Esophagus muscularis mucosa (tissue), 4 donors: ENCODE measurements around the gene BTNL3. TPM values are rescaled to one million over a fixed set of nuclear protein-coding genes. Genes with fewer than 3 reads are reported as not detected.

ENCODE experiments used
- DNase-seq: peaks from one replicate; pipeline ENCODE4 v3.0.0-alpha.2; 2017; ENCODE audit errors: extremely low spot score
- H3K27ac ChIP-seq, 4 donors: fragments of 200-600 bp; sonication (generic); replicated peaks in 1 of 4; 1 replicate in 3 of 4; 2 replicates in 1 of 4; pipeline ENCODE4 v1.5.1; 2016 to 2019; ENCODE audit warnings: mild to moderate bottlenecking in 1 of 4
- H3K27me3 ChIP-seq, 4 donors: fragments of 200-600 bp; sonication (generic); one replicate each; pipeline versions ENCODE4 v1.5.1 to v1.6.0; 2016 to 2019
- H3K36me3 ChIP-seq, 4 donors: fragments of 200-600 bp; sonication (generic); one replicate each; pipeline ENCODE4 v1.5.1; 2016 to 2019
- H3K4me1 ChIP-seq, 4 donors: fragments of 200-600 bp; sonication (generic); one replicate each; pipeline ENCODE4 v1.5.1; 2016 to 2019
- H3K4me3 ChIP-seq, 4 donors: fragments of 200-600 bp; sonication (generic); 1 replicate in 2 of 4; 2 replicates in 2 of 4; pipeline ENCODE4 v1.5.1; 2016 to 2019; ENCODE audit warnings: mild to moderate bottlenecking in 4 of 4, moderate library complexity in 1 of 4
- H3K9me3 ChIP-seq, 4 donors: fragments of 200-600 bp; sonication (generic); 1 replicate in 3 of 4; 2 replicates in 1 of 4; pipeline ENCODE4 v1.5.1; 2016 to 2019
- EP300 ChIP-seq: sonication (generic); formaldehyde crosslinking; IDR thresholded peaks from one replicate; pipeline ENCODE4 v1.6.1; 2017; ENCODE audit warnings: antibody characterized with exemption
- POLR2A ChIP-seq: fragments of 450-650 bp; IDR thresholded peaks from one replicate; pipeline ENCODE4 v1.6.1; 2017; ENCODE audit warnings: antibody characterized with exemption, moderate library complexity, mild to moderate bottlenecking, low read depth
- POLR2AphosphoS5 ChIP-seq, 2 donors: sonication (generic); formaldehyde crosslinking; IDR thresholded peaks; one replicate each; pipeline ENCODE4 v1.6.1; 2017; ENCODE audit warnings: antibody characterized with exemption in 2 of 2
- WGBS: methylation state at CpG from one replicate; pipeline ENCODE4 v1.1.5; 2018; 5-methylcytosine and 5-hydroxymethylcytosine counted together
- intact Hi-C: fragments of 100-400 bp; cut with DNase I; formaldehyde crosslinking; loops from one replicate; pipeline ENCODE4 v1.15.1; 2023
- total RNA-seq, 4 donors: library from RNA; depleted of rRNA; stranded (reverse); fragments of >200 nt; gene quantifications; one replicate each; pipeline versions ENCODE4 v1.1.0 to v1.2.1, GENCODE V29; 2016
- TF ChIP-seq, protein P1 (sequence below), 3 experiments: fragments of 200-600 bp in 2 of 3; fragments of 450-650 bp in 1 of 3; sonication (generic) in 2 of 3; IDR thresholded peaks; one replicate each; pipeline ENCODE4 v1.5.1; 2017 to 2019; ENCODE audit warnings: antibody characterized with exemption in 3 of 3, mild to moderate bottlenecking in 2 of 3, moderate library complexity in 1 of 3

Gene BTNL3
- total RNA-seq, 4 donors from 2014 or later = 0.13 TPM; not detected in 3

DNA sequence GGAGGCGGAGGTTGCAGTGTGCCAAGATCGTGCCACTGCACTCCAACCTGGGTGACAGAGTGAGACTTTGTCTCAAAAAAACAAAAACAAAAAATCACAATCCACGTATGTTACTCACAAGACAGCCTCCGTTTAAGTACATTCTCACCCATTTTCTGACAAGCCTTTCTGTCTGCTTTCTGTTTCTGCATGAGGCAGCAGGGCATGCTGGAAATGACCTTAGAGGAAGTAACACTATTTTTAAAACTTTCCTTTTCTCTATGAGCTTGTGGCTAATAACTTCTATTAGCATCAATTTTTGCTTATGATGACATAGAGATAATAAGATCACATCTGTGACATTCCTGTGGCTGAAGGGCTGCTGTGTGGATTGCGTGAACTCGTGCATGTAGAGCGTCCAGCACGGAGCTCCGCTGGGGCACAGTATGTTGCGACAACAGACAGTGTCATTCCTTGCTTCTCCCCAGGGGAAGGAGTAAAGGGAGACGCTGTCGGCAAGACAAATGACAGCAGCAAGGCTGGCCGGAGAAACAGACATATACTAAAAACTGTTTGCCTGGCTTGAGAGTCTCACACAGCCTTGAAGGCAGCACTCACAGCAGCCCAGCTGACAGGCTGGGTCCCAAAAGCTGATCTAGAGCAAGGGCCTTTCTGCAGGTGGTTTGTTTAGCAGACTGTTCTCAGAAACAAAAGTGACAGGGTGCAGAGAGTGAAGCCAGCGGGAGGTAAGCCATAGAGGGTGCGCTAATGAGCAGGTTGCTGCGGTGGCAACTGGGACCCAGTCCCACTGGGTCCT lies 1.6 kb downstream of the BTNL3 start:
- DNase-seq = no peak
- Histone ChIP-seq H3K36me3 (no peaks in the 10 kb centered on the region), H3K4me3 (no peak overlapping the region), H3K27ac (no peak overlapping the region), H3K9me3 (peaks cover 0 to 13% (median 2%) of the 10 kb centered on the region in 4 donors), H3K27me3 (no peaks in the 10 kb centered on the region), H3K4me1 (no peaks in the 10 kb centered on the region)
- WGBS = 69% methylated on average over 16 of the region's 16 CpGs
- no peak for TF ChIP-seq EP300
- no peak for TF ChIP-seq POLR2A
- TF ChIP-seq, protein P1, sequence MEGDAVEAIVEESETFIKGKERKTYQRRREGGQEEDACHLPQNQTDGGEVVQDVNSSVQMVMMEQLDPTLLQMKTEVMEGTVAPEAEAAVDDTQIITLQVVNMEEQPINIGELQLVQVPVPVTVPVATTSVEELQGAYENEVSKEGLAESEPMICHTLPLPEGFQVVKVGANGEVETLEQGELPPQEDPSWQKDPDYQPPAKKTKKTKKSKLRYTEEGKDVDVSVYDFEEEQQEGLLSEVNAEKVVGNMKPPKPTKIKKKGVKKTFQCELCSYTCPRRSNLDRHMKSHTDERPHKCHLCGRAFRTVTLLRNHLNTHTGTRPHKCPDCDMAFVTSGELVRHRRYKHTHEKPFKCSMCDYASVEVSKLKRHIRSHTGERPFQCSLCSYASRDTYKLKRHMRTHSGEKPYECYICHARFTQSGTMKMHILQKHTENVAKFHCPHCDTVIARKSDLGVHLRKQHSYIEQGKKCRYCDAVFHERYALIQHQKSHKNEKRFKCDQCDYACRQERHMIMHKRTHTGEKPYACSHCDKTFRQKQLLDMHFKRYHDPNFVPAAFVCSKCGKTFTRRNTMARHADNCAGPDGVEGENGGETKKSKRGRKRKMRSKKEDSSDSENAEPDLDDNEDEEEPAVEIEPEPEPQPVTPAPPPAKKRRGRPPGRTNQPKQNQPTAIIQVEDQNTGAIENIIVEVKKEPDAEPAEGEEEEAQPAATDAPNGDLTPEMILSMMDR (IDR thresholded peaks at IDR 0.05) = no peak
- TF ChIP-seq POLR2AphosphoS5 (IDR thresholded peaks at IDR 0.05) = no peak
- intact Hi-C loops = no loop called here

DNA sequence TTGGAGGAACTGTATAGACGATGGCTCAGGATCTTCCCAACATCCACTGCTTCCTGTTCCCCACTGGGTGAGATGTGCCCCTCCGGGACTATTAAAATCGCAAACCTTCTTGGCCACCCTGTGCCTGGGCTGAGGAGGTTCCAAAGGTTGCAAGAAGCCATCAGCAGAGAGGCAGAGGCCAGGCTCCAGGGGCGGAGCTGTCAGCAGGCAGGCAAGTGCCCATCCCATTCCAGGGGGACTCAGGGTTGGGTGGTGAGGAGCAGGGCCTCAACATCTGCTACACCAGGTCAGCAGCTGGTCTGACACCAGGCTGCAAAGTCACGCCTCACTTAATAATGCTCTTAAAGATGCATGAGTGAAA lies 2.2 kb downstream of the BTNL3 start:
- Histone ChIP-seq H3K36me3 (no peaks in the 10 kb centered on the region), H3K27me3 (no peaks in the 10 kb centered on the region), H3K9me3 (peaks cover 0 to 13% (median 2%) of the 10 kb centered on the region in 4 donors), H3K27ac (no peak overlapping the region), H3K4me1 (no peaks in the 10 kb centered on the region), H3K4me3 (no peak overlapping the region)
- DNase-seq = no peak
- intact Hi-C loops = no loop called here
- 78% methylated on average over 5 of the region's 5 CpGs for WGBS
- TF ChIP-seq POLR2AphosphoS5 (IDR thresholded peaks at IDR 0.05) = no peak
- no peak for TF ChIP-seq POLR2A
- TF ChIP-seq, protein P1 (IDR thresholded peaks at IDR 0.05) = no peak
- no peak for TF ChIP-seq EP300

- no peaks in the 10 kb centered on the region for H3K9me3 ChIP-seq
- intact Hi-C loops = no loop called here
- TF ChIP-seq POLR2AphosphoS5 (IDR thresholded peaks at IDR 0.05) (no peak), POLR2A (no peak), EP300 (no peak)
- TF ChIP-seq, protein P1 (IDR thresholded peaks at IDR 0.05) = no peak
These were observed 13.3 kb downstream of the BTNL3 start for GRCh38 chr5:181001947-181002346.

GRCh38 chr5:181005791-181006190 lies 17.1 kb downstream of the BTNL3 start:
- no peaks in the 10 kb centered on the region for H3K4me1 ChIP-seq
- WGBS = 88% methylated on average over 8 of the region's 9 CpGs
- DNase-seq = no peak
- intact Hi-C loops = loop anchor here (2.0 kb wide), 1 partner anchor 59 kb away; no protein-coding TSS in a partner anchor
- no peak overlapping the region for H3K4me3 ChIP-seq
- H3K27ac ChIP-seq = no peak overlapping the region
- no peaks in the 10 kb centered on the region for H3K36me3 ChIP-seq
- H3K27me3 ChIP-seq = peaks cover 0 to 17% (median 0%) of the 10 kb centered on the region in 4 donors
- TF ChIP-seq POLR2A (no peak), POLR2AphosphoS5 (IDR thresholded peaks at IDR 0.05) (no peak), EP300 (no peak)
- TF ChIP-seq, protein P1 (IDR thresholded peaks at IDR 0.05) = no peak
- peaks cover 0 to 15% (median 3%) of the 10 kb centered on the region in 4 donors for H3K9me3 ChIP-seq

More at GRCh38 chr5:181001947-181002346, 13.3 kb downstream of the BTNL3 start:
- Histone ChIP-seq H3K4me1 (no peaks in the 10 kb centered on the region), H3K27ac (no peak overlapping the region), H3K4me3 (no peak overlapping the region), H3K27me3 (peaks cover 0 to 6% (median 0%) of the 10 kb centered on the region in 4 donors), H3K36me3 (no peaks in the 10 kb centered on the region)
- DNase-seq = no peak
